ENCODE results near the gene NARF.
"Not testable (repeated sequence)": the region's sequence is repeated elsewhere in the genome, so short reads cannot be mapped to it uniquely, and the experiment has no call there.

The NARF gene

DNA sequence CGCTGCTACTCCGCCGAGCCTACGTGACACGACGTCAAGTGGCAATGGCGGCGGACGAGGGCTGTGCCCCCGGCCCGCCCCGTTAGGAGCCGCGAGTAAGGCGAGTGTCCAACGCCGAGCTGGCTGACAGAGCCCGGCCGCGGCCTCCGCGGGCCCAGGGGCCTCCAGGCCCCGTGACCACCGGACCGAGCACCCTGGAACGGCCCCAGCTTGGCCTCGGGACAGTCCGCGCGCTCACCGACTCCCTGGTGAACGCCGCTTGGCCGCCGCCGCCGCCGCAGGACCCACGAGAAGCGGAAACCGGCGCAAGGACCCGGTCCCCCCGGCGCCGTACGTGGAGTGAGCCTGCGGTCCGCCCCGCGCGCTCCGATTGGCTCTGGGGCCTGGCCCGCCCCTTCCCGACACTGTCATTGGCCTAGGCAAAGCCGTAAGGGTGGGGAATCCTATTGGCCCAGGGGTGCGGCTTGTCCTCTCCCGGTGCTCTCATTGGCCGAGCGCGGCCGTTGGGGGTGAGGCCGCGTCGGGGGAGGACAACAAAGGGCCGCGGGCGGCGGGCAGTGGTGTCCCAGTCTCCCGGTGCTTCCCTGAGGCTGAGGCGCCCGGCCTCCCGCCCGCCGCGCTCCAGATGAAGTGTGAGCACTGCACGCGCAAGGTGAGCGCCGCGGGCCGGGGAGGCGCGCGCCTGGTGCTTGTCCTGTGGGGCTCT is at the start of gene NARF:
NARF (plus strand) TSS at position 563 of the 706 bp plus-strand sequence; CDS start at position 626, 63 bp downstream.
- Histone ChIP-seq H2AFZ (ENCODE audit: low read length, unreplicated experiment) (peak within 1 kb of the TSS; percentile 55), H3K4me1 (ENCODE audit: control insufficient read depth, insufficient read depth, low read length, unreplicated experiment) (peaks cover 9% of the 10 kb centered on the region), H3K27ac (ENCODE audit: low read depth, low read length) (peak within 1 kb of the TSS; percentile 97), H3K27me3 (ENCODE audit: insufficient read depth, low read length) (no peaks in the 10 kb centered on the region), H3K36me3 (ENCODE audit: insufficient read depth, low read length) (no peaks in the 10 kb centered on the region), H3K79me2 (ENCODE audit: control insufficient read depth, insufficient read depth, low read length, unreplicated experiment) (no peaks in the 10 kb centered on the region), H3K4me3 (ENCODE audit: low read depth, low read length) (peak within 1 kb of the TSS; percentile 95)

DNA sequence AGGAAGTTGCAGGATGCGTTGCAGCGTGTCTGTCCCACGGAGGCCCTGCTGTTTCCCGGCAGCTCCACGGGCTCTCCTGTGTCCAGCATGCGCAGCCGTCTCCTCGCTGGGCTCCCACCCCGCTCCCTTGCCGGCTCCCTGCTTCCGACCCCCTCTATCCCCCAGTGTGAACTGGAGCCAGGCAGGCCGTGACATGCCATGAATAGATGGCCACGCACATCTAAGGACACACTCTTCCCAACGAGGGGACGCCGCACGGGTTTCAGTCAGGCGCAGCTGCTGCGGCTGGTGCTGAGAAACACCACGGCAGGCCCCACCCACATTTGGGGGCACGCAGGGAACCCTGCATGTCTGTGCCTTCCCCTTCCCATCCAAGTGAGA is 49.6 kb upstream of the NARF start:
- H3K27me3 ChIP-seq (ENCODE audit: insufficient read depth, low read length): no peaks in the 10 kb centered on the region
- H3K27ac ChIP-seq (ENCODE audit: low read depth, low read length): no peak overlapping the region
- no peak overlapping the region for H3K4me3 ChIP-seq (ENCODE audit: low read depth, low read length)
- no peak overlapping the region for H2AFZ ChIP-seq (ENCODE audit: low read length, unreplicated experiment)
- no peaks in the 10 kb centered on the region for H3K79me2 ChIP-seq (ENCODE audit: control insufficient read depth, insufficient read depth, low read length, unreplicated experiment)
- H3K36me3 ChIP-seq (ENCODE audit: insufficient read depth, low read length): no peaks in the 10 kb centered on the region
- peaks cover 5% of the 10 kb centered on the region for H3K4me1 ChIP-seq (ENCODE audit: control insufficient read depth, insufficient read depth, low read length, unreplicated experiment)

DNA sequence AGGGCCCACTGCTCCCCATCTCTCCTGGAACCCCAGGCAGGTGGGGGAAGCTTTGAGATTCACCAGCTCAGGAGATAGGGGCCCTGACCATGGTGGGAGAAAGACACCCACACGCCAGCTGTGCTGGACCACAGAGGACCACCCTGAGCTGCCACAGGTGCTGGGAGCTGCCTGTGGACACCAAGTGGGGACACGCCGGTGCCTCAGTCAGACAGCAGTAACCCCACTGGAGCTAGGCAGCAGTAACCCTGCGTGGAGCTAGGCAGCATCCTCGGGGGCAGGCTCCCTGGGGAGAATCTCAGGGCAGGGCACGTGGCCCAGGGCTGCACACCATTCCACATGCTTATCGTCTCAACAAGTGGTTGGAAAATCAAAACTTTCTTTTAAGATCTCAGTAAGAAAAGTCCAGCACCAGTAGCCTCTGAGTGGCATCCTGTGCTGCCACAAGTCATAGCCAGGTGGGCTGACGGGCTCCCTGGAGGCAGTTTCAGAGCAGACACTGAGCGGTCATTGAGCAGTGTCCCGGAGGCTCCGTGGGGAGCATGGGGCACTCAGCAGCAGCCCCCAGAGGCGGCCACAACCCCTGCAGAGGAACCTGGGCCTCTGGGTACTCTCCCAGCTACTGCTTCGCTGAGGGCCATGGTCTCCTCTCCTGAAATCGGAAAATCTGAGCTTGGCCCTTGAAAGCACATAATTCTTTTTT is 48.4 kb upstream of the NARF start:
- H2AFZ ChIP-seq (ENCODE audit: low read length, unreplicated experiment): no peak overlapping the region
- H3K36me3 ChIP-seq (ENCODE audit: insufficient read depth, low read length): no peaks in the 10 kb centered on the region
- no peaks in the 10 kb centered on the region for H3K27me3 ChIP-seq (ENCODE audit: insufficient read depth, low read length)
- H3K4me3 ChIP-seq (ENCODE audit: low read depth, low read length): no peak overlapping the region
- no peak overlapping the region for H3K27ac ChIP-seq (ENCODE audit: low read depth, low read length)
- H3K79me2 ChIP-seq (ENCODE audit: control insufficient read depth, insufficient read depth, low read length, unreplicated experiment): no peaks in the 10 kb centered on the region
- H3K4me1 ChIP-seq (ENCODE audit: control insufficient read depth, insufficient read depth, low read length, unreplicated experiment): peaks cover 5% of the 10 kb centered on the region

DNA sequence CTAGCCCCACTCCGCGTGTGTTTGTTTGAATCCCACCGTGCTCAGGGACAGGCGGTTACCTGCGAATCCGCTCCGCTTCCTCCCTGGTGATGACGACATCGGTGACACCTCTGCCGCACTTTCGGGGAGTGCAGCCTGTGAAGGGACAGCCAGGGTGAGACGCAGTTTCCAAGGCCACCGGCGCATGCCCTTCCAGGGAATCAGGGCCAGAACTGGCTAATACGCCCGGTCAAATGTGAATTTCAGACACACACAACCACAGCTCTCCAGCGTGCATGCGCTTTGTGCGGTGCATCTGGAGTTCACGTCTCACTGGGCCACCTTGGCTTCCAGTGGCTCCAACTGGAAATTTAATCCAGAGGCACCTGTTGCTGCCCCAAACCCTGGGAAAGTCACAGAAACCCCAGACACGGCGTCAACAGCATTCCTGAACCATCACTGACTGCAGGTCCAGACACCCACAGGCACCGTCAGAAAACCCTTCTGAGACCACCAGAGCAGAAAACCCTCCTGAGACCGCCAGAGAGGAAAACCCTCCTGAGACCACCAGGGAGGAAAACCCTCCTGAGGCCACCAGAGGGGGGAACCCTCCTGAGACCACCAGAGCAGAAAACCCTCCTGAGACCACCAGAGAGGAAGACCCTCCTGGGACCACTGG is 47.0 kb upstream of the NARF start:
- Histone ChIP-seq H2AFZ (ENCODE audit: low read length, unreplicated experiment) (no peak overlapping the region), H3K4me1 (ENCODE audit: control insufficient read depth, insufficient read depth, low read length, unreplicated experiment) (peaks cover 5% of the 10 kb centered on the region), H3K27me3 (ENCODE audit: insufficient read depth, low read length) (no peaks in the 10 kb centered on the region), H3K36me3 (ENCODE audit: insufficient read depth, low read length) (no peaks in the 10 kb centered on the region), H3K79me2 (ENCODE audit: control insufficient read depth, insufficient read depth, low read length, unreplicated experiment) (no peaks in the 10 kb centered on the region), H3K27ac (ENCODE audit: low read depth, low read length) (no peak overlapping the region), H3K4me3 (ENCODE audit: low read depth, low read length) (no peak overlapping the region)

DNA sequence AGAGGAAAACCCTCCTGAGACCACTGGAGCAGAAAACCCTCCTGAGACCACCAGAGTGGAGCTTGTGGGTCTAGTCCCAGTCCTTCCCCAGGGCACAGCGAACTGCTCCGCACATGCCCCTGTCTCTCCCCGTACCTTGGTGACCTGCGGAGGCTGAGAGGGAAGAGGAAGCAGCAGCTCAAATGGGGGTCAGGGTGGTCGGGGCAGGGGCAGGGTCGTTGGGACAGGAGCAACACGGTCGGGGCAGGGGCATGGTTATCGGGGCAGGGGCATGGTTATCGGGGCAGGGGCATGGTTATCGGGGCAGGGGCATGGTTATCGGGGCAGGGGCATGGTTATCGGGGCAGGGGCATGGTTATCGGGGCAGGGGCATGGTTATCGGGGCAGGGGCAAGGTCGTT is 46.5 kb upstream of the NARF start:
- not testable (repeated sequence) for H2AFZ ChIP-seq (ENCODE audit: low read length, unreplicated experiment); H3K36me3 ChIP-seq (ENCODE audit: insufficient read depth, low read length); H3K4me3 ChIP-seq (ENCODE audit: low read depth, low read length); H3K4me1 ChIP-seq (ENCODE audit: control insufficient read depth, insufficient read depth, low read length, unreplicated experiment); H3K27ac ChIP-seq (ENCODE audit: low read depth, low read length); H3K79me2 ChIP-seq (ENCODE audit: control insufficient read depth, insufficient read depth, low read length, unreplicated experiment); H3K27me3 ChIP-seq (ENCODE audit: insufficient read depth, low read length)

DNA sequence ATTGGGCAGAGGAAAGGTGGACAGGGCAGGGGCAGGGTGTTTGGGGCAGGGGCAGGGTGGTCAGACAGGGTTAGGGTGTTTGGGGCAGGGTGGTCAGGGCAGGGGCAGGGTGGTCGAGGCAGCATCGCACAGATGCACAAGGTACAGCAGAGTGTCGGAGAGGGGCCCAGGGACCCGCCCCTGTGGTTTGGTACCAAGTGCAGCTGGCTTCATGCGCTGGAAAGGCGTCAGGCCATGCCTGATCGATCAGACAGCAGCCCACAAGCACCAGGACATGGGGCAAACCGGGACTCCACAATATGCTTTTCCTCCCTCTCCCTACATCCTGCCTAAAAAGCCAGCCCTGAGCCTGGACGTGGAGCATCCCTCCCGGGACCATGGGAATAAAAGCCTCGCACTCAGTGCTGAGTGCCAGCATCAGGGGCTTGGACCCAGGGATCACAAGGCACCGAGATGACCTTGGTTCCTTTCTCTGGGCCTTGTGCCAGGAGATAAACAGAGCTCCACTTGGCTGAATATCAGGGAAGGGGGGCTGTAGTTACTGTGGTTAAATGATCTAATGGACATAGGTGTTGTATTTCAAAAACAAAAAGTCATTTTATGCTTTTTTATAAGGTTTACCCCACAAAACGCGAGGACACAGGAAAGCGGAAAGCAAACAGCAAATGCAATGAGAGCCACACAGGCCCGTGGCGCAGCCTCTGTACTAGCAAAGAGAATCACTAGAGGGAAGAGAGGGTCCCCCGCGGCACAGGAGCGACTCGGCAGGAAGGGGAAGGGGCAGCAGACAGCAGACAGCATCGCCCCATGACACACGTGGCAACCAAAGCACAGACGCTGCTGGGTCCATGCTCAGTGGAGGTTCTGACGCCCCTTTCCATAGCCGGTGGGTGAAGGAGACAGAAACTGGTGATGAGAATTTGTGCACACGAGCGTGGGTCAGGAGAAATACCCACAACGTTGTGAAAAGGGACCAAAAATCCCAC is 45.7 kb upstream of the NARF start:
- no peaks in the 10 kb centered on the region for H3K79me2 ChIP-seq (ENCODE audit: control insufficient read depth, insufficient read depth, low read length, unreplicated experiment)

DNA sequence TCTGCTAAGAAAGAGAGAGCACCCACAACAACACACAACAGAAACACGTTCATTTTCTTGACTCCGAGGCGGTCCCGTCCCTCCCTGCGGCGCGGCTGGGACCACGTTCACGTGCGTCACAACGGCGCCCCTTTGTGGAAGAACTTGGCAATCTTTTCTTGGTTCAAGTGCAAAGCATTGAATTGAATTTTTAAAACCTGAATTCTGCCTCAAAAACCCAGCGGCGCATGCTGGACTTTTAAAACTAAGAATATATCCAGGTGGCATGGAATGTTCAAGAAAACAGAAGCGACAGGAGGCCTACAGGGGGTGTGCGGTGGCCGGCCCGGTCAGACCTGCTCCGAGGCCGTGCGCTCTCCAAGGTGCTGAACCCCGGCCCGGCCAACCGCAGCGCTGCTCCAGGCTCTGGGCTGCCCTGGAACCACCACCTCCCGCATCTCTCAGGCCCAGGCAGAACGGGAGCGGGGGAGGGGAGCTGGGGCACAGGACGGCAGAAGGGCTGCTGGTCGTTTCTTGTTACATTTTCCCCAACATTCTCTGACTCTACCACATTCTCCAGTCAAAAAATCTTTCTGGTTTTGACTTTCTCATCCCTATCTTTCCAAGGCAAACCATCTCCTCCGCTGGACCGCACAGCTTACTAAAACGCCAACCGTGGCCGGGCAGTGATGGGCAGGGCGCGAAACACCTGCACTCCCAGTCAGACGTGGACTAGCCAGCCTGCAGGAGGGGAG is 43.8 kb upstream of the NARF start:
- Histone ChIP-seq H2AFZ (ENCODE audit: low read length, unreplicated experiment) (no peak overlapping the region), H3K27ac (ENCODE audit: low read depth, low read length) (no peak overlapping the region), H3K79me2 (ENCODE audit: control insufficient read depth, insufficient read depth, low read length, unreplicated experiment) (no peaks in the 10 kb centered on the region), H3K4me3 (ENCODE audit: low read depth, low read length) (no peak overlapping the region), H3K4me1 (ENCODE audit: control insufficient read depth, insufficient read depth, low read length, unreplicated experiment) (peaks cover 2% of the 10 kb centered on the region), H3K36me3 (ENCODE audit: insufficient read depth, low read length) (no peaks in the 10 kb centered on the region), H3K27me3 (ENCODE audit: insufficient read depth, low read length) (no peaks in the 10 kb centered on the region)

More for the DNA sequence above, 45.7 kb upstream of the NARF start:
- H2AFZ ChIP-seq (ENCODE audit: low read length, unreplicated experiment): no peak overlapping the region
- no peak overlapping the region for H3K27ac ChIP-seq (ENCODE audit: low read depth, low read length)
- H3K4me3 ChIP-seq (ENCODE audit: low read depth, low read length): no peak overlapping the region
- H3K36me3 ChIP-seq (ENCODE audit: insufficient read depth, low read length): no peaks in the 10 kb centered on the region
- H3K27me3 ChIP-seq (ENCODE audit: insufficient read depth, low read length): no peaks in the 10 kb centered on the region
- H3K4me1 ChIP-seq (ENCODE audit: control insufficient read depth, insufficient read depth, low read length, unreplicated experiment): no peaks in the 10 kb centered on the region

DNA sequence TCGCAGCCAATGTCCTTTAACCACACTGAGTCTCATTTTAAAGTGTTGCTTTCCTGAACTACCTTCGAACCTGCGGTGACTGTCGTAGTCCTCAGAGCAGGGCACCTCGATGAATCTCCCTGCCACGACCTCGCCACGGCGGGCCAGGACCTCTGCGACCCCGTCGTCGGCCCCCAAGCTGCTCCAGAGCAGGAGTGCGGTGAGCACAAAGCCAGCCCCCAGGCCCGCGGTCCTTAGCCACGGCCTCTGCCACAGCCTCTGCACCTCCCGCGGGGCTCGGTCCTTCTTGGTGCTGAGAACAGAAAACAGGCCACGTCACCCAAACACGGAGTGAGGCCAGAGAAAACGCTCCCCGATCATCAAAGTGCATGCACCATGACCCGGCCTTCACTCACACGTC is 43.2 kb upstream of the NARF start:
- Histone ChIP-seq H3K27ac (ENCODE audit: low read depth, low read length) (no peak overlapping the region), H3K4me3 (ENCODE audit: low read depth, low read length) (no peak overlapping the region), H3K36me3 (ENCODE audit: insufficient read depth, low read length) (peaks cover 4% of the 10 kb centered on the region; the same call in 1 of the 2 replicates), H3K4me1 (ENCODE audit: control insufficient read depth, insufficient read depth, low read length, unreplicated experiment) (peaks cover 4% of the 10 kb centered on the region), H3K79me2 (ENCODE audit: control insufficient read depth, insufficient read depth, low read length, unreplicated experiment) (peaks cover 3% of the 10 kb centered on the region), H3K27me3 (ENCODE audit: insufficient read depth, low read length) (no peaks in the 10 kb centered on the region), H2AFZ (ENCODE audit: low read length, unreplicated experiment) (no peak overlapping the region)

DNA sequence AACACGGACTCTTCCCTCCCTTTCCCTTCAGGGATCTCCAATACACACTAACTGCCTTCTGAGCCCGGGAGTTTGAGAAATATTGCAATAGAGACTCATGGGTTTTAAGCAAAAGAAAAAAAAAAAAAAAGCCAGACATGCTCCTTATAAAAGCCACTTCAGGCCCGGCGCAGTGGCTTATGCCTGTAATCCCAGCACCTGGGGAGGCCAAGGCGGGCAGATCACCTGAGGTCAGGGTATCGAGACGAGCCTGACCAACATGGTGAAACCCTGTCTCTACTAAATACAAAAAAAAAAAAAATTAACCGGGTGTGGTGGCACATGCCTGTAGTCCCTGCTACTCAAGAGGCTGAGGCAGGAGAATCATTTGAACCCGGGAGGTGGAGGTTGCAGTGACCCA is 42.8 kb upstream of the NARF start:
- Histone ChIP-seq H3K36me3 (ENCODE audit: insufficient read depth, low read length) (peaks cover 4% of the 10 kb centered on the region; the same call in 1 of the 2 replicates), H3K4me3 (ENCODE audit: low read depth, low read length) (no peak overlapping the region), H2AFZ (ENCODE audit: low read length, unreplicated experiment) (no peak overlapping the region), H3K27me3 (ENCODE audit: insufficient read depth, low read length) (no peaks in the 10 kb centered on the region), H3K4me1 (ENCODE audit: control insufficient read depth, insufficient read depth, low read length, unreplicated experiment) (peaks cover 4% of the 10 kb centered on the region), H3K79me2 (ENCODE audit: control insufficient read depth, insufficient read depth, low read length, unreplicated experiment) (peaks cover 3% of the 10 kb centered on the region), H3K27ac (ENCODE audit: low read depth, low read length) (no peak overlapping the region)
